Mesenchymal stem cell (in vitro differentiated cells and primary cell): Measurements from ENCODE around the gene NIPBL.

ENCODE experiments used
- DNase-seq: peaks from one replicate; pipeline ENCODE4 v3.0.0-alpha.2; 2013
- H2AFZ ChIP-seq: one replicate; pipeline ENCODE4 v1.6.1; 2013; ENCODE audit warnings: low read depth, mild to moderate bottlenecking, control low read depth, inconsistent platforms, low read length, moderate library complexity
- H2AK5ac ChIP-seq: 2 replicates; pipeline ENCODE4 v1.6.1; 2013; ENCODE audit warnings: low read length, moderate library complexity, mild to moderate bottlenecking, inconsistent platforms; ENCODE audit not compliant: severe bottlenecking
- H2BK120ac ChIP-seq: one replicate; pipeline ENCODE4 v1.6.1; 2013; ENCODE audit warnings: low read depth, mild to moderate bottlenecking, inconsistent platforms, low read length, moderate library complexity
- H2BK12ac ChIP-seq, 2 experiments: one replicate each; pipeline ENCODE4 v1.6.1; 2013; ENCODE audit warnings: inconsistent platforms in 2 of 2, low read length in 2 of 2, mild to moderate bottlenecking in 2 of 2, moderate library complexity in 2 of 2, control low read depth in 1 of 2
- H2BK15ac ChIP-seq: one replicate; pipeline ENCODE4 v1.6.1; 2013; ENCODE audit warnings: mild to moderate bottlenecking, low read depth, inconsistent platforms; ENCODE audit not compliant: poor library complexity, severe bottlenecking
- H2BK5ac ChIP-seq: 2 replicates; pipeline ENCODE4 v1.6.1; 2013; ENCODE audit warnings: low read depth, mild to moderate bottlenecking, low read length, control low read depth, inconsistent platforms; ENCODE audit not compliant: poor library complexity, severe bottlenecking
- H3K14ac ChIP-seq, 2 experiments: one replicate each; pipeline ENCODE4 v1.6.1; 2013; ENCODE audit warnings: inconsistent platforms in 2 of 2, low read length in 2 of 2, control low read depth in 1 of 2, mild to moderate bottlenecking in 1 of 2, moderate library complexity in 1 of 2
- H3K18ac ChIP-seq, 2 experiments: one replicate each; pipeline ENCODE4 v1.6.1; 2013; ENCODE audit warnings: inconsistent platforms in 2 of 2, low read length in 2 of 2, control low read depth in 1 of 2, low read depth in 1 of 2, mild to moderate bottlenecking in 1 of 2
- H3K23ac ChIP-seq, 2 experiments: one replicate each; pipeline ENCODE4 v1.6.1; 2013; ENCODE audit warnings: inconsistent platforms in 2 of 2, low read length in 2 of 2, mild to moderate bottlenecking in 2 of 2, moderate library complexity in 2 of 2, control low read depth in 1 of 2
- H3K27ac ChIP-seq: 2 replicates; pipeline ENCODE4 v1.5.1; 2013; ENCODE audit warnings: mild to moderate bottlenecking, moderate library complexity, low read length, control low read depth, inconsistent platforms; ENCODE audit not compliant: poor library complexity, severe bottlenecking
- H3K27me3 ChIP-seq, 2 experiments: 2 replicates each; pipeline versions ENCODE4 v1.6.1 to v1.7.0; 2013; ENCODE audit warnings: low read length in 2 of 2, mild to moderate bottlenecking in 2 of 2, moderate library complexity in 2 of 2, control low read depth in 1 of 2, inconsistent platforms in 1 of 2; ENCODE audit not compliant: control insufficient read depth in 1 of 2, insufficient read depth in 1 of 2
- H3K36me3 ChIP-seq, 2 experiments: 2 replicates each; pipeline versions ENCODE4 v1.6.1 to v1.7.0; 2013; ENCODE audit warnings: low read length in 2 of 2, control low read depth in 1 of 2, inconsistent platforms in 1 of 2, low read depth in 1 of 2, mild to moderate bottlenecking in 1 of 2; ENCODE audit not compliant: insufficient read depth in 2 of 2, control insufficient read depth in 1 of 2
- H3K4ac ChIP-seq, 2 experiments: one replicate each; pipeline ENCODE4 v1.6.1; 2013; ENCODE audit warnings: inconsistent platforms in 2 of 2, low read length in 2 of 2, mild to moderate bottlenecking in 2 of 2, moderate library complexity in 2 of 2, control low read depth in 1 of 2, low read depth in 1 of 2
- H3K4me1 ChIP-seq: 2 replicates; pipeline ENCODE4 v1.6.1; 2013; ENCODE audit warnings: low read depth, low read length, control low read depth; ENCODE audit not compliant: control insufficient read depth, insufficient read depth
- H3K4me2 ChIP-seq: 2 replicates; pipeline ENCODE4 v1.6.1; 2013; ENCODE audit warnings: low read length, mild to moderate bottlenecking, inconsistent platforms; ENCODE audit not compliant: poor library complexity, severe bottlenecking
- H3K4me3 ChIP-seq, 2 experiments: 2 replicates each; pipeline versions ENCODE4 v1.5.1 to v1.7.0; 2013; ENCODE audit warnings: low read length in 2 of 2, mild to moderate bottlenecking in 2 of 2, control low read depth in 1 of 2, low read depth in 1 of 2; ENCODE audit not compliant: insufficient read depth in 1 of 2
- H3K79me1 ChIP-seq: replicated peaks from 2 replicates; pipeline ENCODE4 v1.6.1; 2013; ENCODE audit warnings: mild to moderate bottlenecking, control low read depth, low read length, inconsistent platforms; ENCODE audit not compliant: poor library complexity, severe bottlenecking
- H3K9ac ChIP-seq: 2 replicates; pipeline ENCODE4 v1.7.0; 2013; ENCODE audit warnings: mild to moderate bottlenecking, low read length, moderate library complexity
- H3K9me3 ChIP-seq: 2 replicates; pipeline ENCODE4 v1.7.0; 2013; ENCODE audit warnings: mild to moderate bottlenecking, low read length; ENCODE audit not compliant: control insufficient read depth
- H4K8ac ChIP-seq: one replicate; pipeline ENCODE4 v1.6.1; 2013; ENCODE audit warnings: inconsistent platforms, mild to moderate bottlenecking, low read length, moderate library complexity
- H4K91ac ChIP-seq: one replicate; pipeline ENCODE4 v1.6.1; 2013; ENCODE audit warnings: mild to moderate bottlenecking, low read length, inconsistent platforms
- WGBS: methylation state at CpG from one replicate; pipeline ENCODE4 v1.1.7; 2013; ENCODE audit warnings: mixed read lengths; 5-methylcytosine and 5-hydroxymethylcytosine counted together

Gene NIPBL

GRCh38 chr5:36936309-36936708 is 59.7 kb downstream of the NIPBL start:
- peaks cover 11% of the 10 kb centered on the region for H3K79me1 ChIP-seq
- H3K4me1 ChIP-seq = peaks cover 2% of the 10 kb centered on the region
- no peaks in the 10 kb centered on the region for H3K9me3 ChIP-seq
- H2BK15ac ChIP-seq = no peak overlapping the region
- no peak overlapping the region for H3K14ac ChIP-seq
- H3K4ac ChIP-seq = no peak overlapping the region
- H2BK5ac ChIP-seq = no peak overlapping the region
- no peak overlapping the region for H2AK5ac ChIP-seq
- no peak overlapping the region for H2BK12ac ChIP-seq
- no peak overlapping the region for H3K27ac ChIP-seq
- H2BK120ac ChIP-seq = no peak overlapping the region
- no peak overlapping the region for H3K4me3 ChIP-seq
- no peak overlapping the region for H3K9ac ChIP-seq
- no peak overlapping the region for H3K4me2 ChIP-seq
- H3K18ac ChIP-seq = no peak overlapping the region
- no peak overlapping the region for H4K8ac ChIP-seq
- H3K27me3 ChIP-seq = no peaks in the 10 kb centered on the region
- no peaks in the 10 kb centered on the region for H3K36me3 ChIP-seq
- no peak overlapping the region for H3K23ac ChIP-seq
- H2AFZ ChIP-seq = no peak overlapping the region
- WGBS = 93% methylated on average over 3 of the region's 3 CpGs
- no peak overlapping the region for H4K91ac ChIP-seq
- DNase-seq = no peak

GRCh38 chr5:36938129-36938528 is 61.6 kb downstream of the NIPBL start:
- H4K8ac ChIP-seq = no peak overlapping the region
- H2BK5ac ChIP-seq = no peak overlapping the region
- H2AFZ ChIP-seq = no peak overlapping the region
- H3K27me3 ChIP-seq = no peaks in the 10 kb centered on the region
- H3K14ac ChIP-seq = no peak overlapping the region
- WGBS = 100% methylated on average over 1 of the region's 5 CpGs
- H4K91ac ChIP-seq = no peak overlapping the region
- no peak overlapping the region for H2BK120ac ChIP-seq
- no peaks in the 10 kb centered on the region for H3K9me3 ChIP-seq
- no peak overlapping the region for H3K4me2 ChIP-seq
- peak overlapping the region; percentile 67 for H2AK5ac ChIP-seq
- no peak overlapping the region for H3K18ac ChIP-seq
- no peak overlapping the region for H2BK12ac ChIP-seq
- H3K27ac ChIP-seq = no peak overlapping the region
- DNase-seq = no peak
- no peak overlapping the region for H3K4me3 ChIP-seq
- H3K4me1 ChIP-seq = peaks cover 2% of the 10 kb centered on the region
- no peak overlapping the region for H2BK15ac ChIP-seq
- no peak overlapping the region for H3K9ac ChIP-seq
- peaks cover 9% of the 10 kb centered on the region for H3K79me1 ChIP-seq
- no peaks in the 10 kb centered on the region for H3K36me3 ChIP-seq
- H3K4ac ChIP-seq = no peak overlapping the region
- no peak overlapping the region for H3K23ac ChIP-seq

GRCh38 chr5:36939969-36940858 is 63.6 kb downstream of the NIPBL start:
- no peak overlapping the region for H2AK5ac ChIP-seq
- H3K79me1 ChIP-seq = peaks cover 9% of the 10 kb centered on the region
- no peaks in the 10 kb centered on the region for H3K9me3 ChIP-seq
- no peak overlapping the region for H2BK120ac ChIP-seq
- H2BK15ac ChIP-seq = no peak overlapping the region
- H4K91ac ChIP-seq = no peak overlapping the region
- no peak overlapping the region for H3K4me2 ChIP-seq
- H2BK5ac ChIP-seq = no peak overlapping the region
- no peak overlapping the region for H4K8ac ChIP-seq
- no peak overlapping the region for H3K18ac ChIP-seq
- H3K9ac ChIP-seq = no peak overlapping the region
- H2BK12ac ChIP-seq = no peak overlapping the region
- peaks cover 2% of the 10 kb centered on the region for H3K4me1 ChIP-seq
- H3K23ac ChIP-seq = no peak overlapping the region
- H2AFZ ChIP-seq = no peak overlapping the region
- DNase-seq = no peak
- no peak overlapping the region for H3K14ac ChIP-seq
- H3K36me3 ChIP-seq = no peaks in the 10 kb centered on the region
- H3K27me3 ChIP-seq = no peaks in the 10 kb centered on the region
- H3K27ac ChIP-seq = peak overlapping the region; percentile 23
- no peak overlapping the region for H3K4me3 ChIP-seq
- no peak overlapping the region for H3K4ac ChIP-seq
- WGBS = 73% methylated on average over 3 of the region's 3 CpGs

- 86% methylated on average over 1 of the region's 1 CpG for WGBS
- no peak overlapping the region for H2AK5ac ChIP-seq
- H3K27ac ChIP-seq = no peak overlapping the region
- no peak overlapping the region for H3K14ac ChIP-seq
- H3K4me2 ChIP-seq = no peak overlapping the region
- no peak overlapping the region for H4K8ac ChIP-seq
- DNase-seq = no peak
- no peak overlapping the region for H2BK120ac ChIP-seq
- no peak overlapping the region for H2BK15ac ChIP-seq
- H3K36me3 ChIP-seq = no peaks in the 10 kb centered on the region
- H3K4me1 ChIP-seq = peaks cover 2% of the 10 kb centered on the region
- no peak overlapping the region for H2AFZ ChIP-seq
- H3K18ac ChIP-seq = no peak overlapping the region
- no peak overlapping the region for H4K91ac ChIP-seq
- no peaks in the 10 kb centered on the region for H3K9me3 ChIP-seq
- no peak overlapping the region for H3K4me3 ChIP-seq
- peaks cover 5% of the 10 kb centered on the region for H3K79me1 ChIP-seq
- no peak overlapping the region for H2BK12ac ChIP-seq
- H3K23ac ChIP-seq = no peak overlapping the region
- H3K4ac ChIP-seq = no peak overlapping the region
- no peaks in the 10 kb centered on the region for H3K27me3 ChIP-seq
- H3K9ac ChIP-seq = no peak overlapping the region
- no peak overlapping the region for H2BK5ac ChIP-seq
Observed at GRCh38 chr5:36943584-36943983, 67.0 kb downstream of the NIPBL start.
